Parathyroid adenoma (tissue), 2 donors: ENCODE results near the gene SNX24.

Experiments
- H2AFZ ChIP-seq: fragments of 300-600 bp; sonication (generic); one replicate; pipeline ENCODE4 v1.7.0; 2017; ENCODE audit warnings: antibody characterized with exemption, mild to moderate bottlenecking
- H3K27ac ChIP-seq: fragments of 300-600 bp; sonication (generic); one replicate; pipeline ENCODE4 v1.7.0; 2017
- H3K27me3 ChIP-seq: fragments of 300-600 bp; sonication (generic); one replicate; pipeline ENCODE4 v1.7.0; 2017; ENCODE audit warnings: low read length; ENCODE audit not compliant: control insufficient read depth, insufficient read depth
- H3K36me3 ChIP-seq: fragments of 300-600 bp; sonication (generic); one replicate; pipeline ENCODE4 v1.7.0; 2017; ENCODE audit warnings: low read length; ENCODE audit not compliant: control insufficient read depth, insufficient read depth
- H3K4me1 ChIP-seq: fragments of 300-600 bp; sonication (generic); one replicate; pipeline ENCODE4 v1.7.0; 2017; ENCODE audit warnings: control low read depth
- H3K4me2 ChIP-seq: fragments of 300-600 bp; sonication (generic); one replicate; pipeline ENCODE4 v1.7.0; 2017; ENCODE audit warnings: low read length
- H3K4me3 ChIP-seq: fragments of 300-600 bp; sonication (generic); one replicate; pipeline ENCODE4 v1.7.0; 2017; ENCODE audit warnings: low read depth, low read length
- H3K79me2 ChIP-seq: fragments of 300-600 bp; sonication (generic); one replicate; pipeline ENCODE4 v1.7.0; 2017; ENCODE audit warnings: control low read depth
- H3K9ac ChIP-seq: fragments of 300-600 bp; sonication (generic); one replicate; pipeline ENCODE4 v1.7.0; 2017; ENCODE audit warnings: mild to moderate bottlenecking
- H3K9me3 ChIP-seq: fragments of 300-600 bp; sonication (generic); one replicate; pipeline ENCODE4 v1.7.0; 2017; ENCODE audit warnings: low read length; ENCODE audit not compliant: control insufficient read depth
- TF ChIP-seq, protein P1 (sequence below): fragments of 300-600 bp; sonication (generic); IDR thresholded peaks from one replicate; pipeline ENCODE4 v1.7.0; 2017; ENCODE audit warnings: antibody characterized with exemption, mild to moderate bottlenecking
- donor health status: primary hyperparathyroidism.

Gene SNX24

GRCh38 chr5:123007754-123008153, 162.3 kb downstream of the SNX24 start:
- no peak overlapping the region for H3K27ac ChIP-seq
- H3K36me3 ChIP-seq = no peaks in the 10 kb centered on the region
- no peak overlapping the region for H3K9ac ChIP-seq
- TF ChIP-seq, protein P1, sequence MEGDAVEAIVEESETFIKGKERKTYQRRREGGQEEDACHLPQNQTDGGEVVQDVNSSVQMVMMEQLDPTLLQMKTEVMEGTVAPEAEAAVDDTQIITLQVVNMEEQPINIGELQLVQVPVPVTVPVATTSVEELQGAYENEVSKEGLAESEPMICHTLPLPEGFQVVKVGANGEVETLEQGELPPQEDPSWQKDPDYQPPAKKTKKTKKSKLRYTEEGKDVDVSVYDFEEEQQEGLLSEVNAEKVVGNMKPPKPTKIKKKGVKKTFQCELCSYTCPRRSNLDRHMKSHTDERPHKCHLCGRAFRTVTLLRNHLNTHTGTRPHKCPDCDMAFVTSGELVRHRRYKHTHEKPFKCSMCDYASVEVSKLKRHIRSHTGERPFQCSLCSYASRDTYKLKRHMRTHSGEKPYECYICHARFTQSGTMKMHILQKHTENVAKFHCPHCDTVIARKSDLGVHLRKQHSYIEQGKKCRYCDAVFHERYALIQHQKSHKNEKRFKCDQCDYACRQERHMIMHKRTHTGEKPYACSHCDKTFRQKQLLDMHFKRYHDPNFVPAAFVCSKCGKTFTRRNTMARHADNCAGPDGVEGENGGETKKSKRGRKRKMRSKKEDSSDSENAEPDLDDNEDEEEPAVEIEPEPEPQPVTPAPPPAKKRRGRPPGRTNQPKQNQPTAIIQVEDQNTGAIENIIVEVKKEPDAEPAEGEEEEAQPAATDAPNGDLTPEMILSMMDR = no peak
- no peaks in the 10 kb centered on the region for H3K27me3 ChIP-seq
- no peaks in the 10 kb centered on the region for H3K79me2 ChIP-seq
- no peaks in the 10 kb centered on the region for H3K4me1 ChIP-seq
- H3K4me3 ChIP-seq = no peak overlapping the region
- no peak overlapping the region for H3K4me2 ChIP-seq
- H2AFZ ChIP-seq = no peak overlapping the region
- H3K9me3 ChIP-seq = no peaks in the 10 kb centered on the region

- H3K27me3 ChIP-seq = no peaks in the 10 kb centered on the region
- TF ChIP-seq, protein P1 = no peak
Measured at GRCh38 chr5:123012321-123012720, 166.9 kb downstream of the SNX24 start.

GRCh38 chr5:123014689-123015088, 169.3 kb downstream of the SNX24 start:
- Histone ChIP-seq H3K27me3 (no peaks in the 10 kb centered on the region), H3K27ac (no peak overlapping the region), H3K9ac (no peak overlapping the region), H3K4me2 (no peak overlapping the region), H2AFZ (no peak overlapping the region), H3K36me3 (no peaks in the 10 kb centered on the region), H3K9me3 (no peaks in the 10 kb centered on the region), H3K4me1 (no peaks in the 10 kb centered on the region), H3K79me2 (no peaks in the 10 kb centered on the region), H3K4me3 (no peak overlapping the region)
- TF ChIP-seq, protein P1 = no peak

More at GRCh38 chr5:123012321-123012720, 166.9 kb downstream of the SNX24 start:
- H3K4me1 ChIP-seq = no peaks in the 10 kb centered on the region
- H3K27ac ChIP-seq = no peak overlapping the region
- no peak overlapping the region for H3K9ac ChIP-seq
- H3K4me2 ChIP-seq = no peak overlapping the region
- no peaks in the 10 kb centered on the region for H3K9me3 ChIP-seq
- no peak overlapping the region for H3K4me3 ChIP-seq
- no peaks in the 10 kb centered on the region for H3K36me3 ChIP-seq
- H2AFZ ChIP-seq = no peak overlapping the region
- H3K79me2 ChIP-seq = no peaks in the 10 kb centered on the region

GRCh38 chr5:123028222-123028621, 182.8 kb downstream of the SNX24 start:
- Histone ChIP-seq H3K27me3 (no peaks in the 10 kb centered on the region), H3K4me3 (no peak overlapping the region), H3K9me3 (no peaks in the 10 kb centered on the region), H2AFZ (no peak overlapping the region), H3K36me3 (no peaks in the 10 kb centered on the region), H3K9ac (no peak overlapping the region), H3K4me2 (no peak overlapping the region), H3K79me2 (peaks cover 2% of the 10 kb centered on the region), H3K27ac (no peak overlapping the region), H3K4me1 (no peaks in the 10 kb centered on the region)
- TF ChIP-seq, protein P1 = no peak

- no peak overlapping the region for H3K4me3 ChIP-seq
Measured at GRCh38 chr5:123033157-123033671, 187.8 kb downstream of the SNX24 start.

More at GRCh38 chr5:123033157-123033671, 187.8 kb downstream of the SNX24 start:
- Histone ChIP-seq H3K4me2 (no peak overlapping the region), H3K9ac (no peak overlapping the region), H3K79me2 (peaks cover 2% of the 10 kb centered on the region), H3K9me3 (no peaks in the 10 kb centered on the region), H3K4me1 (no peaks in the 10 kb centered on the region), H3K27ac (no peak overlapping the region), H3K27me3 (no peaks in the 10 kb centered on the region), H3K36me3 (no peaks in the 10 kb centered on the region), H2AFZ (no peak overlapping the region)
- TF ChIP-seq, protein P1 = no peak
